GM18507 (cell line): ENCODE measurements around the gene FLRT2.

Experiments
- DNase-seq: peaks from one replicate; pipeline ENCODE4 v3.0.0; 2011; ENCODE audit warnings: low read depth; ENCODE audit not compliant: insufficient read length; ENCODE audit errors: extremely low spot score
- FAIRE-seq: peaks from 2 replicates; lab custom pipeline; 2011; peaks lifted over from hg19 to GRCh38; lab: Jason Lieb, UNC

FLRT2 gene

GRCh38 chr14:85529803-85530574 lies at the start of gene FLRT2:
Gene FLRT2, plus strand, starts transcription at chr14:85530144. Its CDS starts 91,371 bp downstream, at chr14:85621515.
- no peak for DNase-seq
- no peak for FAIRE-seq

- FAIRE-seq (no peak), DNase-seq (no peak)
Measured at GRCh38 chr14:85481471-85481870, 48.5 kb upstream of the FLRT2 start.

- no peak for FAIRE-seq
- DNase-seq: no peak
Measured at GRCh38 chr14:85482552-85482951, 47.4 kb upstream of the FLRT2 start.

GRCh38 chr14:85483037-85483436 lies 46.9 kb upstream of the FLRT2 start:
- no peak for FAIRE-seq
- DNase-seq: no peak

- no peak for FAIRE-seq
- no peak for DNase-seq
Measured at GRCh38 chr14:85483652-85484051, 46.3 kb upstream of the FLRT2 start.

GRCh38 chr14:85487215-85487614 lies 42.7 kb upstream of the FLRT2 start:
- no peak for FAIRE-seq
- no peak for DNase-seq

GRCh38 chr14:85501751-85502150 lies 28.2 kb upstream of the FLRT2 start:
- DNase-seq: no peak
- no peak for FAIRE-seq

- no peak for FAIRE-seq
Measured at GRCh38 chr14:85508863-85509262, 21.1 kb upstream of the FLRT2 start.

GRCh38 chr14:85512451-85512850 lies 17.5 kb upstream of the FLRT2 start:
- FAIRE-seq: no peak
- DNase-seq: no peak

More at GRCh38 chr14:85508863-85509262, 21.1 kb upstream of the FLRT2 start:
- no peak for DNase-seq

GRCh38 chr14:85514487-85514886 lies 15.5 kb upstream of the FLRT2 start:
- no peak for FAIRE-seq
- no peak for DNase-seq

GRCh38 chr14:85516239-85517113 lies 13.5 kb upstream of the FLRT2 start:
- FAIRE-seq: no peak
- DNase-seq: no peak

GRCh38 chr14:85517114-85517688 lies 12.7 kb upstream of the FLRT2 start:
- FAIRE-seq (no peak), DNase-seq (no peak)

GRCh38 chr14:85519661-85520305 lies 10.2 kb upstream of the FLRT2 start:
- no peak for FAIRE-seq
- DNase-seq: no peak

- no peak for DNase-seq
- FAIRE-seq: no peak
Measured at GRCh38 chr14:85520581-85520980, 9.4 kb upstream of the FLRT2 start.

- FAIRE-seq: no peak
- DNase-seq: no peak
Measured at GRCh38 chr14:85523624-85524023, 6.3 kb upstream of the FLRT2 start.

GRCh38 chr14:85527006-85527405 lies 2.9 kb upstream of the FLRT2 start:
- FAIRE-seq (no peak), DNase-seq (no peak)

- FAIRE-seq: no peak
- DNase-seq: no peak
Measured at GRCh38 chr14:85527445-85528035, 2.4 kb upstream of the FLRT2 start.

- DNase-seq: no peak
Measured at GRCh38 chr14:85528080-85528896, 1.7 kb upstream of the FLRT2 start.

More at GRCh38 chr14:85528080-85528896, 1.7 kb upstream of the FLRT2 start:
- no peak for FAIRE-seq
